Stomach (tissue), 9 donors: ENCODE measurements around the gene OLFM2. TPM values are rescaled to one million over a fixed set of nuclear protein-coding genes. Genes with fewer than 3 reads are reported as not detected.
A peak's percentile ranks its signal among the peaks of the same experiment; 100 is the strongest.

Experiments
- DNase-seq, 2 donors: peaks; one replicate each; pipeline versions ENCODE4 v3.0.0 to v3.0.0-alpha.2; 2013 to 2019
- H3K27ac ChIP-seq, 5 donors: fragments of 200-600 bp in 4 of 5; sonication (generic) in 4 of 5; one replicate each; pipeline ENCODE4 v1.5.1; 2013 to 2019; ENCODE audit warnings: mild to moderate bottlenecking in 1 of 5, moderate library complexity in 1 of 5
- H3K27me3 ChIP-seq, 3 donors: fragments of 200-600 bp; sonication (generic); one replicate each; pipeline ENCODE4 v1.5.1; 2017 to 2019; ENCODE audit warnings: mixed run types in 1 of 3
- H3K36me3 ChIP-seq, 4 donors: fragments of 200-600 bp; sonication (generic); 1 replicate in 3 of 4; 2 replicates in 1 of 4; pipeline ENCODE4 v1.5.1; 2016 to 2019
- H3K4me1 ChIP-seq, 4 donors: fragments of 200-600 bp; sonication (generic); one replicate each; pipeline ENCODE4 v1.5.1; 2016 to 2019
- H3K4me3 ChIP-seq, 4 donors: fragments of 200-600 bp; sonication (generic) in 3 of 4; one replicate each; pipeline ENCODE4 v1.5.1; 2016 to 2019; ENCODE audit warnings: mild to moderate bottlenecking in 1 of 4
- H3K9me3 ChIP-seq, 4 donors: fragments of 200-600 bp; sonication (generic); one replicate each; pipeline ENCODE4 v1.5.1; 2016 to 2019
- CTCF ChIP-seq, 7 experiments: fragments of 450-650 bp in 4 of 7; fragments of 200-600 bp in 3 of 7; sonication (generic) in 3 of 7; IDR thresholded peaks; one replicate each; pipeline ENCODE4 v1.5.1; 2016 to 2019; ENCODE audit warnings: antibody characterized with exemption in 7 of 7, control low read depth in 2 of 7, mild to moderate bottlenecking in 1 of 7
- EP300 ChIP-seq: sonication (generic); formaldehyde crosslinking; IDR thresholded peaks from one replicate; pipeline ENCODE4 v1.6.1; 2017; ENCODE audit warnings: antibody characterized with exemption
- POLR2A ChIP-seq, 4 donors: fragments of 450-650 bp; IDR thresholded peaks; one replicate each; pipeline ENCODE4 v1.6.1; 2016; ENCODE audit warnings: antibody characterized with exemption in 4 of 4, control low read depth in 2 of 4, mild to moderate bottlenecking in 1 of 4, moderate library complexity in 1 of 4
- POLR2AphosphoS5 ChIP-seq, 3 donors: sonication (generic); formaldehyde crosslinking; IDR thresholded peaks; one replicate each; pipeline ENCODE4 v1.6.1; 2016; ENCODE audit warnings: antibody characterized with exemption in 3 of 3
- WGBS, 5 donors: extraction: QIAGEN DNeasy Blood & Tissue Kit in 3 of 5; methylation state at CpG; one replicate each; pipeline versions ENCODE4 v1.1.5 to v1.1.7; 2013 to 2018; 5-methylcytosine and 5-hydroxymethylcytosine counted together
- intact Hi-C: fragments of 100-400 bp; cut with DNase I; formaldehyde crosslinking; loops from one replicate; pipeline ENCODE4 v1.15.1; 2023; ENCODE audit warnings: low total_unique reads
- polyA plus RNA-seq, 3 donors: library from polyadenylated mRNA; stranded (reverse); fragments of 200-250 nt; gene quantifications; one replicate each; pipeline ENCODE4 v1.2.3, GENCODE V29; 2013
- total RNA-seq, 5 donors: library from RNA; depleted of rRNA; stranded (reverse); fragments of >200 nt; gene quantifications; one replicate each; pipeline versions ENCODE4 v1.1.0 to v1.2.3, GENCODE V29; 2014 to 2016
- donor health status: healthy with polysubstance abuse.
- donor health status: Bipolar disorder and iron deficiency.
- donor health status: healthy.

Gene OLFM2
- total and polyA plus RNA-seq, 8 donors, result 1.7 to 15.4 (median 6.0) TPM; not detected in 2

- Histone ChIP-seq H3K36me3 (no peaks in the 10 kb centered on the region), H3K4me1 (no peaks in the 10 kb centered on the region), H3K27me3 (peaks cover 0 to 69% (median 10%) of the 10 kb centered on the region in 3 donors), H3K4me3 (no peak overlapping the region), H3K9me3 (no peaks in the 10 kb centered on the region), H3K27ac (no peak overlapping the region)
- WGBS, 5 donors, result 72 to 87% (median 80%) methylated on average over 5 of the region's 5 CpGs
- TF ChIP-seq POLR2A (IDR thresholded peaks at IDR 0.05) (no peak), EP300 (no peak)
- intact Hi-C loops, result no loop called here
- DNase-seq, result no peak
Measured at GRCh38 chr19:9903336-9903735, 33.0 kb downstream of the OLFM2 start.

GRCh38 chr19:9901642-9902041, 34.7 kb downstream of the OLFM2 start:
- Histone ChIP-seq H3K4me3 (no peak overlapping the region), H3K36me3 (no peaks in the 10 kb centered on the region), H3K27ac (no peak overlapping the region), H3K9me3 (no peaks in the 10 kb centered on the region), H3K4me1 (no peaks in the 10 kb centered on the region), H3K27me3 (peaks cover 0 to 65% (median 10%) of the 10 kb centered on the region in 3 donors)
- intact Hi-C loops, result no loop called here
- no peak for TF ChIP-seq POLR2AphosphoS5 (IDR thresholded peaks at IDR 0.05)
- DNase-seq, result no peak
- 60 to 72% (median 70%) methylated on average over 5 of the region's 5 CpGs for WGBS, 5 donors

GRCh38 chr19:9901020-9901419, 35.3 kb downstream of the OLFM2 start:
- TF ChIP-seq CTCF (IDR thresholded peaks at IDR 0.05) (no peak), POLR2AphosphoS5 (IDR thresholded peaks at IDR 0.05) (no peak), POLR2A (IDR thresholded peaks at IDR 0.05) (no peak), EP300 (no peak)
- Histone ChIP-seq H3K4me1 (no peaks in the 10 kb centered on the region), H3K27ac (no peak overlapping the region), H3K4me3 (no peak overlapping the region), H3K36me3 (no peaks in the 10 kb centered on the region), H3K9me3 (no peaks in the 10 kb centered on the region), H3K27me3 (peaks cover 0 to 60% (median 10%) of the 10 kb centered on the region in 3 donors)
- intact Hi-C loops, result no loop called here
- DNase-seq, result no peak
- 57 to 73% (median 69%) methylated on average over 5 of the region's 5 CpGs for WGBS, 5 donors

- H3K4me3 ChIP-seq, result no peak overlapping the region
- no peaks in the 10 kb centered on the region for H3K9me3 ChIP-seq
- H3K27ac ChIP-seq, result no peak overlapping the region
- H3K4me1 ChIP-seq, result no peaks in the 10 kb centered on the region
- H3K27me3 ChIP-seq, result peaks cover 0 to 8% (median 0%) of the 10 kb centered on the region in 3 donors
- no peaks in the 10 kb centered on the region for H3K36me3 ChIP-seq
- DNase-seq, result no peak
- intact Hi-C loops, result no loop called here
- TF ChIP-seq EP300 (no peak), POLR2AphosphoS5 (IDR thresholded peaks at IDR 0.05) (no peak), CTCF (IDR thresholded peaks at IDR 0.05) (no peak), POLR2A (IDR thresholded peaks at IDR 0.05) (no peak)
- WGBS, 5 donors, result 60 to 74% (median 71%) methylated on average over 6 of the region's 6 CpGs
Measured at GRCh38 chr19:9891609-9892373, 44.5 kb downstream of the OLFM2 start.

GRCh38 chr19:9885077-9885552, 51.2 kb downstream of the OLFM2 start:
- WGBS, 5 donors, result 46 to 62% (median 51%) methylated on average over 8 of the region's 8 CpGs
- H3K4me3 ChIP-seq, result no peak overlapping the region
- intact Hi-C loops, result no loop called here
- no peak overlapping the region for H3K27ac ChIP-seq
- peaks cover 0 to 34% (median 5%) of the 10 kb centered on the region in 3 donors for H3K27me3 ChIP-seq
- no peaks in the 10 kb centered on the region for H3K4me1 ChIP-seq
- peak in 1 of 2 donors; percentile 80 for DNase-seq
- no peaks in the 10 kb centered on the region for H3K9me3 ChIP-seq
- no peak for TF ChIP-seq POLR2A (IDR thresholded peaks at IDR 0.05)
- TF ChIP-seq POLR2AphosphoS5 (IDR thresholded peaks at IDR 0.05), result no peak
- TF ChIP-seq EP300, result no peak
- no peak for TF ChIP-seq CTCF (IDR thresholded peaks at IDR 0.05)
- H3K36me3 ChIP-seq, result no peaks in the 10 kb centered on the region
